Measurements from ENCODE around the gene CXCL16. TPM values are rescaled to one million over a fixed set of nuclear protein-coding genes. Genes with fewer than 3 reads are reported as not detected.

Gene CXCL16
- total RNA-seq, 1 experiment from 2014 or later, result 22.1 TPM

GRCh38 chr17:4709794-4710692, 29.7 kb downstream of the CXCL16 start, which contains the start of gene ARRB2:
Gene ARRB2, plus strand, starts transcription at chr17:4710632. Its CDS starts 90 bp downstream, at chr17:4710722.
- Histone ChIP-seq H3K4me3 (ENCODE audit: low read length) (peak within 1 kb of the TSS; percentile 74), H3K79me2 (ENCODE audit: low read length) (peaks cover 22% of the 10 kb centered on the region), H3K36me3 (ENCODE audit: low read depth, low read length) (no peaks in the 10 kb centered on the region), H4K20me1 (ENCODE audit: low read length) (no peaks in the 10 kb centered on the region), H3K4me1 (ENCODE audit: insufficient read depth, low read length) (peaks cover 11% of the 10 kb centered on the region), H3K27ac (ENCODE audit: low read length) (peak within 1 kb of the TSS; percentile 60), H3K9me2 (replicated peaks; ENCODE audit: low read length) (no peaks in the 10 kb centered on the region), H3K4me2 (ENCODE audit: low read length) (peak within 1 kb of the TSS; percentile 86), H3K9me3 (ENCODE audit: low read length) (no peaks in the 10 kb centered on the region), H3F3A (ENCODE audit: low read length, unreplicated experiment) (no peaks in the 10 kb centered on the region), H3K9ac (ENCODE audit: low read length) (peak within 1 kb of the TSS; percentile 66), H2AFZ (ENCODE audit: low read length) (peak within 1 kb of the TSS; percentile 77), H3K27me3 (ENCODE audit: low read length) (no peaks in the 10 kb centered on the region)
- ATAC-seq, result peak; percentile 81
- CTCF ChIA-PET, result interaction anchor here (0.7 to 1.4 kb wide), 4 partner anchors 12 to 80 kb away, joined by 3 to 8 read pairs (median 6); partner anchors contain the start of gene MED11
- TF ChIP-seq EZH2phosphoT487 (IDR thresholded peaks at IDR 0.05; ENCODE audit: borderline replicate concordance, low read length), result no peak
- TF ChIP-seq CTCF (conservative IDR thresholded peaks at IDR 0.05; ENCODE audit: low read depth, low read length), result peak; percentile 58; the same call in 1 of the 2 replicates
- peak; percentile 95 for DNase-seq
- no TSS peak for BruUV-seq (replicated peaks)
- POLR2A ChIA-PET (ENCODE audit: unreplicated experiment), result interaction anchor here (0.6 kb wide), 1 partner anchor 76 kb away, joined by 3 read pairs; the partner anchor contains the start of gene VMO1
- intact Hi-C loops (cut with micrococcal nuclease), result loop anchor here (1.0 kb wide), 1 partner anchor 21 kb away; the partner anchor contains the start of gene MED11

GRCh38 chr17:4708436-4708835, 31.3 kb downstream of the CXCL16 start:
- Histone ChIP-seq H3K4me2 (ENCODE audit: low read length) (no peak overlapping the region), H3K79me2 (ENCODE audit: low read length) (peaks cover 38% of the 10 kb centered on the region), H3K4me3 (ENCODE audit: low read length) (no peak overlapping the region), H3K9me3 (ENCODE audit: low read length) (no peaks in the 10 kb centered on the region), H3K9ac (ENCODE audit: low read length) (no peak overlapping the region), H3K9me2 (replicated peaks; ENCODE audit: low read length) (no peaks in the 10 kb centered on the region), H2AFZ (ENCODE audit: low read length) (no peak overlapping the region), H3K27me3 (ENCODE audit: low read length) (no peaks in the 10 kb centered on the region), H3K36me3 (ENCODE audit: low read depth, low read length) (no peaks in the 10 kb centered on the region), H3K4me1 (ENCODE audit: insufficient read depth, low read length) (peaks cover 11% of the 10 kb centered on the region), H4K20me1 (ENCODE audit: low read length) (no peaks in the 10 kb centered on the region), H3K27ac (ENCODE audit: low read length) (no peak overlapping the region), H3F3A (ENCODE audit: low read length, unreplicated experiment) (no peaks in the 10 kb centered on the region)
- ATAC-seq (no peak), DNase-seq (peak; percentile 49)
- intact Hi-C loops (cut with micrococcal nuclease), result no loop called here
- ChIA-PET POLR2A (ENCODE audit: unreplicated experiment) (no interaction called here), CTCF (interaction anchor here (0.6 kb wide), 1 partner anchor 195 kb away, joined by 3 read pairs; the partner anchor contains the start of gene CHRNE)
- no TSS peak for BruUV-seq (replicated peaks)
- TF ChIP-seq CTCF (conservative IDR thresholded peaks at IDR 0.05; ENCODE audit: low read depth, low read length) (no peak), EZH2phosphoT487 (IDR thresholded peaks at IDR 0.05; ENCODE audit: borderline replicate concordance, low read length) (no peak)

GRCh38 chr17:4706121-4706520, 33.6 kb downstream of the CXCL16 start:
- POLR2A ChIA-PET (ENCODE audit: unreplicated experiment), result no interaction called here
- Histone ChIP-seq H2AFZ (ENCODE audit: low read length) (no peak overlapping the region), H3K27ac (ENCODE audit: low read length) (no peak overlapping the region), H3F3A (ENCODE audit: low read length, unreplicated experiment) (no peaks in the 10 kb centered on the region), H3K9me3 (ENCODE audit: low read length) (no peaks in the 10 kb centered on the region), H3K9me2 (replicated peaks; ENCODE audit: low read length) (no peaks in the 10 kb centered on the region), H3K9ac (ENCODE audit: low read length) (no peak overlapping the region), H3K27me3 (ENCODE audit: low read length) (no peaks in the 10 kb centered on the region), H3K36me3 (ENCODE audit: low read depth, low read length) (no peaks in the 10 kb centered on the region), H3K4me1 (ENCODE audit: insufficient read depth, low read length) (peaks cover 25% of the 10 kb centered on the region), H3K4me3 (ENCODE audit: low read length) (no peak overlapping the region), H3K4me2 (ENCODE audit: low read length) (no peak overlapping the region), H3K79me2 (ENCODE audit: low read length) (peaks cover 45% of the 10 kb centered on the region), H4K20me1 (ENCODE audit: low read length) (peaks cover 5% of the 10 kb centered on the region; the same call in 1 of the 2 replicates)
- intact Hi-C loops (cut with micrococcal nuclease), result no loop called here
- CTCF ChIA-PET, result no interaction called here
- no TSS peak for BruUV-seq (replicated peaks)
- TF ChIP-seq EZH2 (IDR thresholded peaks at IDR 0.05; ENCODE audit: low read length, unreplicated experiment), result no peak
- TF ChIP-seq CTCF (conservative IDR thresholded peaks at IDR 0.05; ENCODE audit: low read depth, low read length), result no peak
- no peak for TF ChIP-seq EZH2phosphoT487 (IDR thresholded peaks at IDR 0.05; ENCODE audit: borderline replicate concordance, low read length)
- peak; percentile 7 for DNase-seq
- no peak for ATAC-seq
